HepG2 (cell line): Measurements from ENCODE around the gene BAHCC1. TPM values are rescaled to one million over a fixed set of nuclear protein-coding genes. Genes with fewer than 3 reads are reported as not detected.
A peak's percentile ranks its signal among the peaks of the same experiment; 100 is the strongest.

Source experiments
- AFF4 ChIP-seq: sonication (generic); formaldehyde crosslinking; IDR thresholded peaks from 2 replicates; pipeline ENCODE4 v1.4.0; 2020; ENCODE audit warnings: missing genetic modification reagents
- FOXC1 ChIP-seq: sonication (generic); formaldehyde crosslinking; IDR thresholded peaks from 2 replicates; pipeline ENCODE4 v1.8.0; 2022; ENCODE audit warnings: mild to moderate bottlenecking, missing genetic modification reagents, borderline replicate concordance
- FOXO1 ChIP-seq: sonication (generic); formaldehyde crosslinking; IDR thresholded peaks from 2 replicates; pipeline ENCODE4 v1.4.0; 2020; ENCODE audit warnings: missing genetic modification reagents
- HOXA5 ChIP-seq: sonication (generic); formaldehyde crosslinking; IDR thresholded peaks from 2 replicates; pipeline ENCODE4 v1.4.0; 2020; ENCODE audit warnings: missing genetic modification reagents
- IRF9 ChIP-seq: sonication (generic); formaldehyde crosslinking; IDR thresholded peaks from 2 replicates; pipeline ENCODE4 v1.8.0; 2022; ENCODE audit warnings: missing genetic modification reagents, mild to moderate bottlenecking, borderline replicate concordance
- KLF9 ChIP-seq: IDR thresholded peaks from 2 replicates; pipeline ENCODE4 v1.6.1; 2016; ENCODE audit warnings: low read depth
- MXD1 ChIP-seq: sonication (generic); formaldehyde crosslinking; IDR thresholded peaks from 2 replicates; pipeline ENCODE4 v1.4.0; 2020; ENCODE audit warnings: mild to moderate bottlenecking, missing genetic modification reagents
- RNF2 ChIP-seq: fragments of 450-650 bp; conservative IDR thresholded peaks from 2 replicates; pipeline ENCODE4 v1.6.1; 2016; ENCODE audit warnings: low read depth
- RNF219 ChIP-seq: sonication (generic); formaldehyde crosslinking; IDR thresholded peaks from 2 replicates; pipeline ENCODE4 v1.5.0; 2020; ENCODE audit warnings: mild to moderate bottlenecking, missing genetic modification reagents
- SAP130 ChIP-seq: IDR thresholded peaks from 2 replicates; pipeline ENCODE4 v1.6.1; 2016; ENCODE audit warnings: low read depth
- SIX4 ChIP-seq: sonication (generic); formaldehyde crosslinking; IDR thresholded peaks from 2 replicates; pipeline ENCODE4 v1.4.0; 2020; ENCODE audit warnings: missing genetic modification reagents
- SPEN ChIP-seq: sonication (generic); formaldehyde crosslinking; IDR thresholded peaks from 2 replicates; pipeline ENCODE4 v1.5.1; 2020; ENCODE audit warnings: low read depth, mild to moderate bottlenecking, missing genetic modification reagents
- ZFP37 ChIP-seq: sonication (generic); formaldehyde crosslinking; IDR thresholded peaks from 2 replicates; pipeline ENCODE4 v1.4.0; 2020; ENCODE audit warnings: missing genetic modification reagents, borderline replicate concordance
- ZMAT5 ChIP-seq: sonication (generic); formaldehyde crosslinking; IDR thresholded peaks from 2 replicates; pipeline ENCODE4 v1.5.0; 2020; ENCODE audit warnings: mild to moderate bottlenecking, low read depth, missing genetic modification reagents, borderline replicate concordance
- ZNF136 ChIP-seq: sonication (generic); formaldehyde crosslinking; IDR thresholded peaks from 2 replicates; pipeline ENCODE4 v1.8.1; 2022; ENCODE audit warnings: low read depth, mild to moderate bottlenecking, moderate library complexity, missing genetic modification reagents
- ZNF160 ChIP-seq: sonication (generic); formaldehyde crosslinking; IDR thresholded peaks from 2 replicates; pipeline ENCODE4 v1.8.0; 2022; ENCODE audit warnings: mild to moderate bottlenecking, inconsistent platforms, missing genetic modification reagents
- ZNF24 ChIP-seq: fragments of 450-650 bp; IDR thresholded peaks from 2 replicates; pipeline ENCODE4 v1.6.1; 2017; ENCODE audit warnings: antibody characterized with exemption, mild to moderate bottlenecking
- ZNF644 ChIP-seq: IDR thresholded peaks from 2 replicates; pipeline ENCODE4 v1.6.1; 2016; ENCODE audit warnings: low read depth
- ZNF770 ChIP-seq: sonication (generic); formaldehyde crosslinking; IDR thresholded peaks from 2 replicates; pipeline ENCODE4 v1.5.0; 2020; ENCODE audit warnings: mild to moderate bottlenecking, missing genetic modification reagents
- polyA plus RNA-seq, 8 experiments: library from polyadenylated mRNA; depleted of rRNA in 3 of 8; stranded (reverse) in 7 of 8; unstranded in 1 of 8; fragments of >200 nt; fragmentation: Illumina TruSeq in 4 of 8; extraction: Trizol in 4 of 8; gene quantifications; 2 replicates each; pipeline versions ENCODE4 v1.2.1 to v1.2.3, GENCODE V29; 2011 to 2016; ENCODE audit warnings: low read depth in 4 of 8, missing spikeins in 1 of 8, mixed read lengths in 1 of 8; ENCODE audit not compliant: insufficient read depth in 1 of 8
- total RNA-seq, 5 experiments: library from RNA; depleted of rRNA; stranded (reverse); fragments of >200 nt; fragmentation: Illumina TruSeq; extraction: Trizol; gene quantifications; 2 replicates each; pipeline ENCODE4 v1.2.3, GENCODE V29; 2016; ENCODE audit warnings: low read depth in 1 of 5

Gene BAHCC1
- total and polyA plus RNA-seq, 2 of the 13 experiments (the other 11 are each of a cell fraction or from before 2014, with no cell fraction given) = 1.4 to 1.7 TPM

- TF ChIP-seq ZMAT5 (CRISPR knock-in tag) (no peak), AFF4 (CRISPR knock-in tag) (0 out of 2 replicates have a peak, but pooled peaks have one; percentile 33), ZNF136 (CRISPR knock-in tag) (no peak), SIX4 (CRISPR knock-in tag) (peak; percentile 59; the same call in 1 of the 2 replicates), SAP130 (CRISPR knock-in tag) (peak; percentile 95), SPEN (CRISPR knock-in tag) (peak; percentile 75), FOXO1 (CRISPR knock-in tag) (peak; percentile 94), RNF2 (peak; percentile 96), KLF9 (peak; percentile 73; the same call in 1 of the 2 replicates), ZNF644 (CRISPR knock-in tag) (no peak), ZFP37 (CRISPR knock-in tag) (no peak; the same call in 1 of the 2 replicates), ZNF160 (CRISPR knock-in tag) (no peak), HOXA5 (peak; percentile 97), RNF219 (CRISPR knock-in tag) (no peak), ZNF24 (no peak), IRF9 (CRISPR knock-in tag) (peak; percentile 77; the same call in 1 of the 2 replicates), MXD1 (CRISPR knock-in tag) (0 out of 2 replicates have a peak, but pooled peaks have one; percentile 51), FOXC1 (CRISPR knock-in tag) (peak; percentile 93), ZNF770 (CRISPR knock-in tag) (peak; percentile 49; the same call in 1 of the 2 replicates)
Measured at GRCh38 chr17:81393684-81394376, 1.4 kb upstream of the BAHCC1 start (continued).
